Measurements from ENCODE around the gene ART3.
A peak's percentile ranks its signal among the peaks of the same experiment; 100 is the strongest.

Gene ART3

GRCh38 chr4:76155979-76156378 lies 81.5 kb downstream of the ART3 start:
- ATAC-seq (ENCODE audit: low read depth) (no peak), DNase-seq (ENCODE audit: low spot score) (no peak)
- Histone ChIP-seq H3K36me3 (ENCODE audit: low read depth) (peaks cover 13% of the 10 kb centered on the region), H3K27ac (ENCODE audit: poor library complexity, severe bottlenecking) (no peak overlapping the region), H3K9me3 (ENCODE audit: severe bottlenecking) (no peaks in the 10 kb centered on the region), H3K4me3 (ENCODE audit: severe bottlenecking) (no peak overlapping the region), H3K27me3 (ENCODE audit: insufficient read depth, poor library complexity, severe bottlenecking) (no peaks in the 10 kb centered on the region), H3K4me1 (ENCODE audit: insufficient read depth, poor library complexity, severe bottlenecking) (no peaks in the 10 kb centered on the region)
- TF ChIP-seq CTCF (IDR thresholded peaks at IDR 0.05; ENCODE audit: poor library complexity, severe bottlenecking): no peak

- TF ChIP-seq CTCF (IDR thresholded peaks at IDR 0.05; ENCODE audit: poor library complexity, severe bottlenecking): no peak
- no peaks in the 10 kb centered on the region for H3K27me3 ChIP-seq (ENCODE audit: insufficient read depth, poor library complexity, severe bottlenecking)
- ATAC-seq (ENCODE audit: low read depth) (0 out of 3 replicates have a peak, but pooled peaks have one; percentile 23), DNase-seq (ENCODE audit: low spot score) (no peak)
- H3K4me3 ChIP-seq (ENCODE audit: severe bottlenecking): no peak overlapping the region
- H3K36me3 ChIP-seq (ENCODE audit: low read depth): peaks cover 17% of the 10 kb centered on the region
- H3K27ac ChIP-seq (ENCODE audit: poor library complexity, severe bottlenecking): no peak overlapping the region
- no peaks in the 10 kb centered on the region for H3K9me3 ChIP-seq (ENCODE audit: severe bottlenecking)
- H3K4me1 ChIP-seq (ENCODE audit: insufficient read depth, poor library complexity, severe bottlenecking): no peaks in the 10 kb centered on the region
These were observed 82.1 kb downstream of the ART3 start for GRCh38 chr4:76156635-76157034.

- no peaks in the 10 kb centered on the region for H3K9me3 ChIP-seq (ENCODE audit: severe bottlenecking)
- H3K36me3 ChIP-seq (ENCODE audit: low read depth): peaks cover 47% of the 10 kb centered on the region
- no peak for TF ChIP-seq CTCF (IDR thresholded peaks at IDR 0.05; ENCODE audit: poor library complexity, severe bottlenecking)
- H3K27ac ChIP-seq (ENCODE audit: poor library complexity, severe bottlenecking): no peak overlapping the region
- no peaks in the 10 kb centered on the region for H3K27me3 ChIP-seq (ENCODE audit: insufficient read depth, poor library complexity, severe bottlenecking)
- DNase-seq (ENCODE audit: low spot score) (no peak), ATAC-seq (ENCODE audit: low read depth) (no peak)
- no peak overlapping the region for H3K4me3 ChIP-seq (ENCODE audit: severe bottlenecking)
- no peaks in the 10 kb centered on the region for H3K4me1 ChIP-seq (ENCODE audit: insufficient read depth, poor library complexity, severe bottlenecking)
These were observed 85.8 kb downstream of the ART3 start for GRCh38 chr4:76160355-76160754.

All from RWPE2 (cell line).